ENCODE data around the gene NCOA4.
"Not testable (repeated sequence)": the region's sequence is repeated elsewhere in the genome, so short reads cannot be mapped to it uniquely, and the experiment has no call there.

The NCOA4 gene

GRCh38 chr10:45962686-45963452, 67.6 kb downstream of the NCOA4 start:
- H3K4me1 Mint-ChIP-seq, CTCF ChIA-PET, H3K9me3 Mint-ChIP-seq, H3K4me3 Mint-ChIP-seq, H3K27ac Mint-ChIP-seq, H3K36me3 Mint-ChIP-seq, H3K27me3 Mint-ChIP-seq, DNase-seq: not testable (repeated sequence)

GRCh38 chr10:45957928-45958327, 72.5 kb downstream of the NCOA4 start:
- H3K27ac Mint-ChIP-seq, CTCF ChIA-PET, H3K9me3 Mint-ChIP-seq, H3K4me3 Mint-ChIP-seq, H3K4me1 Mint-ChIP-seq, DNase-seq, H3K27me3 Mint-ChIP-seq: not testable (repeated sequence)
- H3K36me3 Mint-ChIP-seq = peaks cover 10% of the 10 kb centered on the region

GRCh38 chr10:45956634-45957033, 73.8 kb downstream of the NCOA4 start:
- CTCF ChIA-PET, H3K9me3 Mint-ChIP-seq, H3K27ac Mint-ChIP-seq, H3K4me3 Mint-ChIP-seq, H3K36me3 Mint-ChIP-seq, H3K4me1 Mint-ChIP-seq, H3K27me3 Mint-ChIP-seq, DNase-seq: not testable (repeated sequence)

Data from activated naive CD4-positive, alpha-beta T cell treated with anti-CD3 and anti-CD28 coated beads, Interleukin-2, amount 10 ng/mL, durations not matched to agents 7 days and 5 days (primary cell).